WERI-Rb-1 (cell line): ENCODE data around the gene VGLL2.

Experiments used
- DNase-seq: peaks from one replicate; pipeline ENCODE4 v3.0.0-alpha.2; 2020
- H3K27ac ChIP-seq: fragments of 250-450 bp; sonication (Bioruptor Pico); 2 replicates; pipeline ENCODE4 v1.5.1; 2020; ENCODE audit warnings: mild to moderate bottlenecking, moderate library complexity
- H3K27me3 ChIP-seq: fragments of 250-450 bp; sonication (Bioruptor Pico); 2 replicates; pipeline ENCODE4 v1.5.1; 2021; ENCODE audit warnings: mild to moderate bottlenecking, low read depth, moderate library complexity; ENCODE audit not compliant: insufficient read depth, severe bottlenecking
- H3K36me3 ChIP-seq: fragments of 250-450 bp; sonication (Bioruptor Pico); 2 replicates; pipeline ENCODE4 v1.5.1; 2020; ENCODE audit warnings: mild to moderate bottlenecking, moderate library complexity
- H3K4me3 ChIP-seq: 2 replicates; pipeline ENCODE4 v1.5.1; 2011; ENCODE audit warnings: low read depth, mild to moderate bottlenecking, control low read depth, low read length
- H3K9me3 ChIP-seq: fragments of 250-450 bp; sonication (Bioruptor Pico); 2 replicates; pipeline ENCODE4 v1.5.1; 2021; ENCODE audit warnings: mild to moderate bottlenecking, moderate library complexity; ENCODE audit not compliant: severe bottlenecking
- TF ChIP-seq, protein P1 (sequence below): IDR thresholded peaks from 2 replicates; pipeline ENCODE4 v1.5.1; 2011; ENCODE audit warnings: low read depth, mild to moderate bottlenecking, control low read depth, inconsistent platforms, low read length

Gene VGLL2

DNA sequence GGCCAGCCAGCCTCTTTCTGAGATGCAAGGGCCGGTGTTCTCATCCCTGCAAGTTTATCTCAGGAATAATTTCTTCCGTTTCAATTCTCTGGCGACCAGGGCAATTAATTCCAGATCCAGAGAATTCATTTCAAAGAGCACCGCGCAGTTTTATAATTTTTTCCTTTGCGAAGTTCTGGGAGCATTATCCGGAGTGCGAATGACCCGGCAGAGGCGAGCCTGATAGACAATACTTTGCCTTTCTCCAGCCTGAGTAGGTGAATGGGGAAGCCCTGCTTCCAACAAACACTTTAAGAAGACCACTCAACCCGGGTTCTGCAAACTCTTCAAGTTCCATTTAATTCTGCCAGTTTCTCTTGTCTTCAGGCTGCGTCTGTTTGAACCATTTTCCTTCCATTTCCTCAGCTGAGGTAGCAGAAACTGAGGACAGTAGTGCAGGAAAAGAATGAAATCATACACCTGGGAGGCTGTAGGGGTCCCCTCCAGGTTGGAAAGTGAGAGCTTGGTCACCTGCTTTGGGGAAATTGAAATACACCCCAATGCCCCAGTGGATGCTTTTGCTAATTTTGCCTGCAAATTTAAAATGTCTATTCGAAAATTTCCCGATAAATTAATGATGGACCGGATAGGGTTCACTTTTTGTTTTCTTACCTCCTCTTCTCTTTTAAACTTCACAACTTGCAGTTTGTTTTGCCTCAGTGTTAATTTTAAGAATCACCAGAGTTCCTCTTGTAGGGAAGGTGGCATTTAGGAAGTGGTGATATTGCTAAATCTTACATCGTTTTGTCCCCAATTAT lies 1.1 kb downstream of the VGLL2 start:
- DNase-seq: no peak
- H3K4me3 ChIP-seq: peak overlapping the region; percentile 58
- TF ChIP-seq, protein P1, sequence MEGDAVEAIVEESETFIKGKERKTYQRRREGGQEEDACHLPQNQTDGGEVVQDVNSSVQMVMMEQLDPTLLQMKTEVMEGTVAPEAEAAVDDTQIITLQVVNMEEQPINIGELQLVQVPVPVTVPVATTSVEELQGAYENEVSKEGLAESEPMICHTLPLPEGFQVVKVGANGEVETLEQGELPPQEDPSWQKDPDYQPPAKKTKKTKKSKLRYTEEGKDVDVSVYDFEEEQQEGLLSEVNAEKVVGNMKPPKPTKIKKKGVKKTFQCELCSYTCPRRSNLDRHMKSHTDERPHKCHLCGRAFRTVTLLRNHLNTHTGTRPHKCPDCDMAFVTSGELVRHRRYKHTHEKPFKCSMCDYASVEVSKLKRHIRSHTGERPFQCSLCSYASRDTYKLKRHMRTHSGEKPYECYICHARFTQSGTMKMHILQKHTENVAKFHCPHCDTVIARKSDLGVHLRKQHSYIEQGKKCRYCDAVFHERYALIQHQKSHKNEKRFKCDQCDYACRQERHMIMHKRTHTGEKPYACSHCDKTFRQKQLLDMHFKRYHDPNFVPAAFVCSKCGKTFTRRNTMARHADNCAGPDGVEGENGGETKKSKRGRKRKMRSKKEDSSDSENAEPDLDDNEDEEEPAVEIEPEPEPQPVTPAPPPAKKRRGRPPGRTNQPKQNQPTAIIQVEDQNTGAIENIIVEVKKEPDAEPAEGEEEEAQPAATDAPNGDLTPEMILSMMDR: no peak
- no peaks in the 10 kb centered on the region for H3K36me3 ChIP-seq
- no peak overlapping the region for H3K27ac ChIP-seq
- peaks cover 86% of the 10 kb centered on the region for H3K27me3 ChIP-seq
- no peaks in the 10 kb centered on the region for H3K9me3 ChIP-seq

DNA sequence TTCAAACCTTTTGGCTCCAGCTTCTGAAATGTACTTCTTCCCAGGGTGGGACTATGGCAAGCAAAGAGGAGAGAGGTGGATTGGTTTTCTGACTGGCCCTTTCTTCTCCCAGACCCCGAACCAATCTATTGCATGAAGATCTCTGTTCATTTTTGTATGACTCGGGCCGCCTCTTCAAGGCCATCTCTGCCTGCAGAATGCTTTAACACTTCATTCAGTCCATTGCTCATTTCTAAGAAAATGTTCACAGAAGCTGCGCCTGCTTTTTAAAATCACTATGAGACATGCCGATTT lies 1.6 kb downstream of the VGLL2 start:
- H3K4me3 ChIP-seq: no peak overlapping the region
- no peaks in the 10 kb centered on the region for H3K9me3 ChIP-seq
- peaks cover 87% of the 10 kb centered on the region for H3K27me3 ChIP-seq
- no peaks in the 10 kb centered on the region for H3K36me3 ChIP-seq
- no peak overlapping the region for H3K27ac ChIP-seq
- no peak for DNase-seq
- TF ChIP-seq, protein P1: no peak

DNA sequence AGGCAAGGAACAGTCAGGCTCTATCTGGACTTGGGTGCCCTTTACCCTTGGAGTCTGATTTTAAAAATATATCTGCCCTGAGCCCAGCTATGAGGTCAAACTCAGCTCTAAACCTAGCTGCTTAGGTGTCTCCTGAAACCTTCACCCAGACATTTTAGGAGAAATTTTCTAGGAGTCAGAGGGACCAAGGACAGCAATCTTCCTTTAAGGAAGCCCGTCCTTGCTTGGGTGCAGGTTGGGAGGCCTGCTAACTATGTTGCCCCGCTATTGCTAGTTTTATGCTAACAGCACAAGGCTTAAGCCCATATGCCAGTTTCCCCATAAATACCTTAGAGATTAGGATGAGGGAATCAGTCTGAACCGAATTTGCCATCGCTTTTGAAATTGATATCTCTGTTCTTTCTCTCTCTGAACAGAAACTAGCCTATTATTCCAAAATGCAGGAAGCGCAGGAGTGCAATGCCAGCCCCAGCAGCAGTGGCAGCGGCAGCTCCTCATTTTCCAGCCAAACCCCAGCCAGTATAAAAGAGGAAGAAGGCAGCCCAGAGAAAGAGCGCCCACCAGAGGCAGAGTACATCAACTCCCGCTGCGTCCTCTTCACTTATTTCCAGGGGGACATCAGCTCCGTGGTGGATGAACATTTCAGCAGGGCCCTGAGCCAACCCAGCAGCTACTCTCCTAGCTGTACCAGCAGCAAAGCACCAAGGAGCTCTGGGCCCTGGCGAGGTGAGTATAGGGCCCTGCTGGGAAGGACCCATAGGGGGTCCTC lies 2.6 kb downstream of the VGLL2 start:
- DNase-seq: peak; percentile 24
- TF ChIP-seq, protein P1: peak; percentile 68
- H3K36me3 ChIP-seq: no peaks in the 10 kb centered on the region
- H3K9me3 ChIP-seq: no peaks in the 10 kb centered on the region
- H3K27ac ChIP-seq: no peak overlapping the region
- peaks cover 91% of the 10 kb centered on the region for H3K27me3 ChIP-seq
- no peak overlapping the region for H3K4me3 ChIP-seq

DNA sequence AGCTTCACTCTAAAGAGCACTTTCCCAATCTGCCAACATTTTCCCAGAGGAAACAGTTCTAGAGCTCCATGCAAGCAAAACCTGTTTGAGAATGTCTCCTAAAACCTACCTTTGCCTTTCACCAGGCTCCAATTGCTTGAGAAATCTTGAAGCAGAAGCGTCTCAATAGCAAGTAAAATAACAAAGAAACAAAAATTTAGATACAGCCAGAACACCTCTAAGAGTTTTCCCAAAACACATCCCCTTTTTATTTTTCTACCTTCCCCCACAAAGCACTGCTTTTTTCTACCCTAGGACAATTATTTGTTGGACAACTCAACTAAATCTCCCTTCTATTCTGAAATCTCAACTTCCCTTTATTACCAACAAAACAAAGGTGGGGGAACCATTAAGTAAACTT lies 3.6 kb downstream of the VGLL2 start:
- Histone ChIP-seq H3K27me3 (peaks cover 84% of the 10 kb centered on the region), H3K4me3 (no peak overlapping the region), H3K36me3 (no peaks in the 10 kb centered on the region), H3K27ac (no peak overlapping the region), H3K9me3 (no peaks in the 10 kb centered on the region)
- no peak for DNase-seq
- TF ChIP-seq, protein P1: no peak

DNA sequence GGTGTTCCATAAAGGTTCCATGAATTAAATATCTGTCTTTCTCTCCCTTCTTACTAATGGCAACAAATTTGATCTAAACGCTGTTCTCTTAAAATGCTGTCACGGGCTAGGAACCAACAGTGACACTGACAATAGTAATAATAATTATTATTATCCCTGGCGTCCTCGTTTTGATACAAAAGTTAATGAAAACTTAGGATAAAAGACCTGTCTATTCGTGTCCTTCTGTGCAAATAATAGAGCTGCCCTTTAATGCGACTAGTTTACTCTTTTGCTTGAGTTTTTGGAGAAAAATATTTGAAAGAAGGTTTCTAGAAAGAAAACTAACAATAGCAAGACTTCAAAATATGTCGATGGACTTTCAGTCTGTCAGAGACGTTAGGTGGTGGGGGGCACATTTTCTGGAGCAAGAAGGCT lies 4.3 kb downstream of the VGLL2 start:
- TF ChIP-seq, protein P1: no peak
- H3K27me3 ChIP-seq: peaks cover 82% of the 10 kb centered on the region
- H3K4me3 ChIP-seq: peak overlapping the region; percentile 44
- H3K36me3 ChIP-seq: no peaks in the 10 kb centered on the region
- H3K9me3 ChIP-seq: no peaks in the 10 kb centered on the region
- no peak overlapping the region for H3K27ac ChIP-seq
- no peak for DNase-seq
